Dendritic cell treated with granulocyte-macrophage colony-stimulating factor and Interleukin-4, amounts not matched to agents 40 ng/mL and 50 ng/mL, for 4 days (primary cell): ENCODE results near the gene HMGN4.
"Not testable (repeated sequence)": the region's sequence is repeated elsewhere in the genome, so short reads cannot be mapped to it uniquely, and the experiment has no call there.

Experiments used
- H3K27ac Mint-ChIP-seq: one replicate; pipeline ENCODE4 v1.8.0; 2022; ENCODE audit warnings: mild to moderate bottlenecking, mixed read lengths
- H3K27me3 Mint-ChIP-seq: one replicate; pipeline ENCODE4 v1.8.0; 2022; ENCODE audit warnings: mild to moderate bottlenecking, mixed read lengths
- H3K36me3 Mint-ChIP-seq: one replicate; pipeline ENCODE4 v1.8.0; 2022; ENCODE audit warnings: low read depth, mixed read lengths
- H3K4me1 Mint-ChIP-seq: one replicate; pipeline ENCODE4 v1.8.0; 2022; ENCODE audit warnings: low read depth, mixed read lengths
- H3K4me3 Mint-ChIP-seq: one replicate; pipeline ENCODE4 v1.8.0; 2022; ENCODE audit warnings: mild to moderate bottlenecking, moderate library complexity, mixed read lengths
- H3K9me3 Mint-ChIP-seq: one replicate; pipeline ENCODE4 v1.8.0; 2022; ENCODE audit warnings: mixed read lengths
- intact Hi-C: fragments of 100-400 bp; cut with micrococcal nuclease; formaldehyde crosslinking; loops from one replicate; pipeline ENCODE4 v1.15.0; 2022

The HMGN4 gene

DNA sequence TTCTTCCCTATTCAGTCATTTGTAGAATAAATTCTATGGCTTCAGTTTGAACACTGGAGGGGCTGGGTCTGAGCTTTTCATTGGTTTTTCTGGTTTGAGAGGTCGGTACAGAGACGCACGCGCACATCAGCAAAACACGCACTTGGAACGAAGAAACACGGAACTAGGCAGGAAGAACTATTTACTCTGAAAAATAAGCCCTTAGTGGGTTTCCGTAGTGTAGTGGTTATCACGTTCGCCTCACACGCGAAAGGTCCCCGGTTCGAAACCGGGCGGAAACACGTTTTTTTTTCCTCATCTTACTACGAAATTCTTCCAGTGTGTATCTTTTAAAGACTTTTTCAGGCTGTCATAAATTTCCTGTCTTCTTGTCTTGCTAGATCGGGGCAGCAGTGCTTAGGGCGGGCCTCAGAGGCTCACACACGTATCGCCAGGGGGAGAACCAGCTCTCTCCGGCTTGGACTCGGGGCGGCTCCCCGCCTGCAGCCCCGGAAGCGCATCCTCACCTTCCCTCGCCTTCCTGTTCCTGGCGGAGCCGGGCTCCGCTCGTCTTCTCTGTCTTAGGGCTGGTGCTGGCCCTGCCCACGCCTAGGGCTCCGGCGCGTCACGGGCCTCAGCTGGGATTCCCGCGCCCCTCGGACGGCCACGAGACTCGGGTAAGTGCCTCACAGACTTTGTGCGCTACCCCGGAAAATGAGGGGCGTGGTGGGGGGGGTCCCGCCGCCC is at the start of gene HMGN4:
TSS of gene HMGN4 (plus strand) at position 521 of the 726 bp plus-strand sequence. CDS start 6,841 bp downstream, outside the sequence.
- H3K27ac Mint-ChIP-seq: peak within 1 kb of the TSS; percentile 94
- H3K27me3 Mint-ChIP-seq: no peaks in the 10 kb centered on the region
- no peaks in the 10 kb centered on the region for H3K9me3 Mint-ChIP-seq
- peaks cover 54% of the 10 kb centered on the region for H3K4me1 Mint-ChIP-seq
- intact Hi-C loops: loop anchor here (2.0 to 5.0 kb wide), 2 partner anchors 17 to 61 kb away; no protein-coding TSS in a partner anchor
- peak within 1 kb of the TSS; percentile 84 for H3K4me3 Mint-ChIP-seq
- peaks cover 41% of the 10 kb centered on the region for H3K36me3 Mint-ChIP-seq

DNA sequence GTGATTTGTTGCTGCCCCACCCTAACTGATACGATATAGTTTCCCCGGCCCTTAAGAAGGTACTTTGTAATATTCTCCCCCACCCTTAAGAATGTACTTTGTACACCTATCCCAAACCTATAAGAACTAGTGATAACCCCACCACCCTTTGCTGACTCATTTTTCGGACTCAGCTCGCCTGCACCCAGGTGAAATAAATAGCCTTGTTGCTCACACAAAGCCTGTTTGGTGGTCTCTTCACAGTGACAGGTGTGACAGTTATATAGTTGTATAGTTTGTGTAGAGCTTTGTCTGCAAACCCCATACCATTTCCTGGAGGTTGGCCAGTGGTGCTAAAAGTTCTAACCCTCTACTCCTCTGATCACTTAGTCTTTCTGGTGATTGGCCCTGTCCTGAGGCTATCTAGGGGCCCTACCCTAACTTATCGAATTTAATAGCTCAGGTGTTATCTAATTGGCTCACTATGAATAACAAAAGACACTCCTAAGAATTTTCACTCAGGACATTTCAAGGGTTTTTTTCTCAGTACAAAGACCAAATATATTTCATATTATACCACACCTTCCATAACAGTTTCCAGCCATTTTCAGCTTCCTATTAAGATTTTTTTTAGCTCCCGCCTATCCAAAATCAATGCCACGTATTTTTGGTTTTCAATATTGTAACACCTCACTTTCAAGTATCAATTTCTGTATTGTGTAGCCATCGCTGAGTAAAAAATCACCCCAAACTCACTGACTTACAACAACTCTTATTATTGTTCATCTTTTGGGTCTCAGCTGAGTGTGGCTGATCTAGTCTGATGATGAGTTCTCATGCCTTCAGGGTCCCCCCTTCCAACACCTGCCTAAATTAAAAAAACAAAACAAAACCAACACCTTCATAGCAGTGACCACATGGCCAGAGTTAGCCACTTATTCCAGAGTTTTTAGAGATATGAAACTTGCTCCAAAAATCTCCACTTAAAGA is 47.9 kb upstream of the HMGN4 start:
- Mint-ChIP-seq H3K4me3 (no peak overlapping the region), H3K27ac (peak overlapping the region; percentile 32), H3K9me3 (peaks cover 9% of the 10 kb centered on the region), H3K27me3 (peaks cover 7% of the 10 kb centered on the region), H3K36me3 (no peaks in the 10 kb centered on the region), H3K4me1 (peaks cover 38% of the 10 kb centered on the region)
- intact Hi-C loops: loop anchor here (5.0 kb wide), 1 partner anchor 148 kb away; no protein-coding TSS in a partner anchor

DNA sequence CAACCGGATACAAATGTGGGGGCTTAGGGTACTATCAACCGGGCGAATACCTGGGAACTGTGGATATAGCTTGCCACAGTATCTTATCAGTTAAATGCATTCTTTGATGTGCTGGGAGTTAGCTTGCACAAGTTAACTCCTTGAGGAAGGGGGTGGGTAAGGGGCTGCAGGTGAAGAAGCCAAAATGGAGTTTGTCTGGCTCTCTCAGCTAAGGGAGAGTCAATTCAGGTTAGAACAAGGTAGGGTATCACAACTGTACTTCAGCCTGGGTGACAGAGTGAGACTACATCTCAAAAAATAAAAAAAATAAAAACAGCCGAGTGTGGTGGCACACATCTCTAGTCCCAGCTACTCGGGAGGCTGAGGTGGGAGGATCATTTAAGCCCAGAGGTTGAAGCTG is 46.6 kb upstream of the HMGN4 start:
- intact Hi-C loops: loop anchor here (5.0 kb wide), 1 partner anchor 149 kb away; no protein-coding TSS in a partner anchor
- no peak overlapping the region for H3K4me3 Mint-ChIP-seq
- H3K27me3 Mint-ChIP-seq: peaks cover 7% of the 10 kb centered on the region
- H3K36me3 Mint-ChIP-seq: no peaks in the 10 kb centered on the region
- H3K27ac Mint-ChIP-seq: no peak overlapping the region
- peaks cover 9% of the 10 kb centered on the region for H3K9me3 Mint-ChIP-seq
- peaks cover 36% of the 10 kb centered on the region for H3K4me1 Mint-ChIP-seq

DNA sequence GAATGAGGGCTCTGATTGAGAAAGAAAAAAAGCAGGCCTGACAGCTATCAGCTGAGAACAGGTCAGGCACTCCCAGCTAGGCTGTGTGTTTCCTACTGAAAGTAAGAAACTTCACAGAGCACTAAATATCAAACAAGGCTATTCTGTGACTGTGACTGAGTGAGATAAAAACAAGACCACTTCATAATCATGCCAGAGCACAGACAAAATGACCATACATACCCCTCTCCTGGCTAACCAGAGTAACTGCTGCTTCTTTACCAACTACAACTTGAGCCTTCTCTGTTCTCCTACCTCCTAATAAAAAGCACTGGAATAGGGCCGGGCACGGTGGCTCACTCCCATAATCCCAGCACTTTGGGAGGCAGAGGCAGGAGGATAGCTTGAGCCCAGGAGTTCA is 44.9 kb upstream of the HMGN4 start:
- H3K36me3 Mint-ChIP-seq: no peaks in the 10 kb centered on the region
- H3K4me3 Mint-ChIP-seq: no peak overlapping the region
- peaks cover 52% of the 10 kb centered on the region for H3K4me1 Mint-ChIP-seq
- peak overlapping the region; percentile 3 for H3K27ac Mint-ChIP-seq
- H3K9me3 Mint-ChIP-seq: no peaks in the 10 kb centered on the region
- peaks cover 7% of the 10 kb centered on the region for H3K27me3 Mint-ChIP-seq
- intact Hi-C loops: loop anchor here (5.0 kb wide), 1 partner anchor 151 kb away; no protein-coding TSS in a partner anchor

DNA sequence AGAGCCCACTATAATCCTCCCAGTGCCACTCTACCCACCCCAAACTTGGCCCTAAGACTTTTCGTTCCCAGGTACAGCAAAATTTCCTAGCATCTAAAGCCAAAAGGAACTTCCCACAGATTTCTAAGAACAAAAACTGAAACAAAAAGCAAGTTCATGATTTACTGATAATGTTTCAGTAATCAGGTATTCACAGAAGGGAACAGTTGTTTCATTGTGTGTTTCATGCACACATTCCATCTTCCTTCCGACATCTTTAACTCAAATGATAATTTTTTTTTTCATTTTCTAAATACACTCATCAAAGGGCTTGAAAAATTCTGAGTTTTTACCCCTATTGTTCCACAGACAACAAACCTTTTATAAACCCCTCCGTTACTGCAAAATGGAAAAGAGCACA is 44.0 kb upstream of the HMGN4 start:
- peaks cover 7% of the 10 kb centered on the region for H3K27me3 Mint-ChIP-seq
- H3K4me3 Mint-ChIP-seq: no peak overlapping the region
- H3K9me3 Mint-ChIP-seq: no peaks in the 10 kb centered on the region
- no peaks in the 10 kb centered on the region for H3K36me3 Mint-ChIP-seq
- peak overlapping the region; percentile 3 for H3K27ac Mint-ChIP-seq
- H3K4me1 Mint-ChIP-seq: peaks cover 55% of the 10 kb centered on the region
- intact Hi-C loops: loop anchor here (5.0 kb wide), 1 partner anchor 152 kb away; no protein-coding TSS in a partner anchor

DNA sequence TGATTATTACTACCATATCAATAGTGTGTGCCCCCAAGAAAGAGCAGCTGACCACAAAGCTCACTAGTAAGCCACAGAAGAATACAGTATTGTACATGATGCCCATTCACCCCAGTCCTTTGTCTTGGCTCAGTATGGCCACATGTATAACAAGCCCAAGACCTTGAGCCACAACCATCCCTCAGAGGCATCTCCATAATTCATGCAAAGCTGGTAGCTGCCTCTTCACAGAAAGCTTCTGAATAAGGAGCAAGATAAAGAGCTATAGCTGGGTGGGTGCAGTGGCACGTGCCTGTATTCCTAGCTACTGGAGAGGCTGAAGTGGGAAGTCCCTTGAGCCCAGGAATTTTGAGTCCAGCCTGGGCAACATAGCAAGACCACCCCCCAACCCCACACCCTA is 42.9 kb upstream of the HMGN4 start:
- no peak overlapping the region for H3K4me3 Mint-ChIP-seq
- H3K4me1 Mint-ChIP-seq: peaks cover 49% of the 10 kb centered on the region
- no peaks in the 10 kb centered on the region for H3K9me3 Mint-ChIP-seq
- H3K27ac Mint-ChIP-seq: no peak overlapping the region
- H3K27me3 Mint-ChIP-seq: peaks cover 13% of the 10 kb centered on the region
- no peaks in the 10 kb centered on the region for H3K36me3 Mint-ChIP-seq
- intact Hi-C loops: no loop called here

DNA sequence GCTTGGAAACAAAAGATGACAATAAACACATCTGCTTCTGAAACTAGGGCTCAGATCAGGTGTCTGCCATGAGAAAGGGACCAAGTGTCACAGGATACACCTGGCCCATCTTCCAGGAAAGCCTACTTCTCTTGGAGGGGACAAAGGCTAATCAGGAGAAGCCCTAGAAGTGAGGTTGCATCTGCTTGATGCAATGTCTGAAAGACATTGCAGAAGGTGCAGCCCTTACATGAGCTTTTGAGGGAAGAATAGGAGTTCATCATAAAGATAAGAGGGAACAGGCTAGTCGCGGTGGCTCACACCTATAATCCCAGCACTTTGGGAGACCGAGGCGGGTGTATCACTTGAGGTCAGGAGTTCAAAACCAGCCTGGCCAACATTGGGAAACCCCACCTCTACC is 40.6 kb upstream of the HMGN4 start:
- Mint-ChIP-seq H3K9me3 (no peaks in the 10 kb centered on the region), H3K4me1 (peaks cover 52% of the 10 kb centered on the region), H3K36me3 (no peaks in the 10 kb centered on the region), H3K27me3 (peaks cover 32% of the 10 kb centered on the region), H3K27ac (no peak overlapping the region), H3K4me3 (no peak overlapping the region)
- intact Hi-C loops: no loop called here

DNA sequence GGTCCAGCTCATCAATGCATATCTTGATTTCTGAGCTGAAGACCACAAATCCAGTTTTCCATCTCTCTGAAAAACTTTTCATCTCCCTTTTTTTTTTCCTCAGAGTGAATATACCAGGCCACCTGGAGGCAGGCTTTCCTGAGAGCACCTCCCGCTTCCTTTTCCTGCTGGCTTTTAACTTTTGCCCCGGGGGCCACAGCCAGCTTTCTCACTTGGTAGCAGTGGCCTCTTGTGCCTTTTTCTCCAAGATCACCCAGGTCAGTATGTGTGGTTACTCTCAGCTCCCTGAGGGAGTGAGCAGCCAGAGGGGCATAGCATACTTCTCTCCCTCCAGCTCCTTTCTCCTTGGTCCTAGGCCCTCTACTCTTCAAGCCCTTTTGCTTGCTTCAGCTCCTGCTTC is 38.1 kb upstream of the HMGN4 start, which contains the start of gene BTN1A1:
TSS of gene BTN1A1 (plus strand) at position 202 of the 400 bp plus-strand sequence. CDS start 984 bp downstream, outside the sequence.
- H3K9me3 Mint-ChIP-seq: no peaks in the 10 kb centered on the region
- H3K27ac Mint-ChIP-seq: no peak within 1 kb of the TSS
- no peak within 1 kb of the TSS for H3K4me3 Mint-ChIP-seq
- no peaks in the 10 kb centered on the region for H3K36me3 Mint-ChIP-seq
- peaks cover 30% of the 10 kb centered on the region for H3K4me1 Mint-ChIP-seq
- intact Hi-C loops: no loop called here
- peaks cover 34% of the 10 kb centered on the region for H3K27me3 Mint-ChIP-seq

DNA sequence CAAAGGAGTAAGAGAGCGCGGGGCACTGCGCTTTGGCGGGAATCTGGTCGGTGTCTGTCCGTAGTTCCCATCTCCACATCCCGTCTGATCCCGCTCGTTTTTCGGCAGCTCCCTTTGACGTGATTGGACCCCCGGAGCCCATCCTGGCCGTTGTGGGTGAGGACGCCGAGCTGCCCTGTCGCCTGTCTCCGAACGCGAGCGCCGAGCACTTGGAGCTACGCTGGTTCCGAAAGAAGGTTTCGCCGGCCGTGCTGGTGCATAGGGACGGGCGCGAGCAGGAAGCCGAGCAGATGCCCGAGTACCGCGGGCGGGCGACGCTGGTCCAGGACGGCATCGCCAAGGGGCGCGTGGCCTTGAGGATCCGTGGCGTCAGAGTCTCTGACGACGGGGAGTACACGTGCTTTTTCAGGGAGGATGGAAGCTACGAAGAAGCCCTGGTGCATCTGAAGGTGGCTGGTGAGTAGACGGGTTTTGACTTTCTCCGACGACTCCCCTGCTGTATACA is 36.6 kb upstream of the HMGN4 start:
- Mint-ChIP-seq H3K36me3 (no peaks in the 10 kb centered on the region), H3K9me3 (no peaks in the 10 kb centered on the region), H3K27me3 (peaks cover 34% of the 10 kb centered on the region)

DNA sequence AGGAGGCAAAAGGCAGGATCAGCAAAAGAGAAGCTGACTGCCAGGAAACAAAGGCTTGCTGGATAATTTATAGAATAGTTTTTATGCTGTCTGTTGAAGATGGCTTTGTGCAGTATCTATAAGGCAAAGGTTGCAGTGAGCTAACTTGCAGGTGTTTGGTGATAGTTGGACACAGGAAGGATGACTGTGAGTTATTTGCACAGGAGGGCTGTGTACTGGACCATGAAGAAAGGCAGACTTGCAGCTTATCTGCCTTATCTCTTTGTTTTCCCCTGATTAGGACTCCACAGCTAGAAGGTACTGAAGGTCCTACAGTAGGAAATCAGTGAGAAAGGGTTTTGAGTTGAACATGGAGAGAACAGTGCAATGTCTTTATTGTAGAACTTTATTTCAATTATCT is 36.0 kb upstream of the HMGN4 start:
- Mint-ChIP-seq H3K4me3 (no peak overlapping the region), H3K27me3 (peaks cover 34% of the 10 kb centered on the region), H3K36me3 (no peaks in the 10 kb centered on the region), H3K4me1 (peaks cover 30% of the 10 kb centered on the region), H3K27ac (no peak overlapping the region), H3K9me3 (no peaks in the 10 kb centered on the region)
- intact Hi-C loops: no loop called here

More for the DNA sequence above, 36.6 kb upstream of the HMGN4 start:
- peaks cover 37% of the 10 kb centered on the region for H3K4me1 Mint-ChIP-seq
- intact Hi-C loops: no loop called here
- H3K4me3 Mint-ChIP-seq: peak overlapping the region; percentile 61
- H3K27ac Mint-ChIP-seq: peak overlapping the region; percentile 7

DNA sequence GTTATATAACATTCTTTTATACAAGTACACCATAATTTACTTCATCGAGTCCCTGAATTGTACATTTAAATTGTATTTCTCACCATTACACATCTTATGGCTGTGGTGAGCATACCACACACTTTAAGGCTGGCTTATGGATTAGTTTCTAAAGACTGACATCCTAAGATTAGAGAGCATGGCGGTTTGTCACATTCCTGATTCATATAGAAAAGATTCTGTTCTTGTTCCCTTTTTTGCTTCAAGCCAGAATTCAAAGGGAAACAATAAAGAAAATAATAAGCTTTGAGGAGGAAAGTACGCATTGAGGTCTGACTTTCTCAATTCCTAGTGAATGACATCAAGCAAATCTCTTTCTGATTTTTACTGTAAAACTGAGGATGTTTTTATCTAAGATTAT is 35.5 kb upstream of the HMGN4 start:
- H3K36me3 Mint-ChIP-seq: no peaks in the 10 kb centered on the region
- peaks cover 34% of the 10 kb centered on the region for H3K27me3 Mint-ChIP-seq
- H3K27ac Mint-ChIP-seq: no peak overlapping the region
- no peaks in the 10 kb centered on the region for H3K9me3 Mint-ChIP-seq
- H3K4me3 Mint-ChIP-seq: no peak overlapping the region
- peaks cover 26% of the 10 kb centered on the region for H3K4me1 Mint-ChIP-seq
- intact Hi-C loops: no loop called here

DNA sequence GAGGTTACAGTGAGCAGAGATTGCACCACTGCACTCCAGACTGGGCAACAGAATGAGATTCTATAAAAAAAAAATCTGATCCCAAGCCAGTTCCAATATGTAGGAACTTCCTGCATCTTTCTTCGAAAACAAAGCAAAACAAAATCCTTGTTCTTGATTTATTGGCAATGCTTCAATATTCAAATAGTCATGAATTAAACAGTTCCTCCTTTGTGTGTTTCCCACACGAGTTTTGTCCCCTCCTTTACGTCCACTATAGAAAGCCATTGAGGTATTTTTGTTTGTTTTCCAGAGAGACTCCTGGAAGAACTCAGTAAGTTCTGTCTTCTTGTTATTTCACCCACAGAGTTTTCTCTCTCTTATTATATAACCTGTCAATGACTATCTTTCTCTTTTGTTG is 30.5 kb upstream of the HMGN4 start:
- Mint-ChIP-seq H3K27ac (no peak overlapping the region), H3K9me3 (no peaks in the 10 kb centered on the region), H3K27me3 (peaks cover 15% of the 10 kb centered on the region)

DNA sequence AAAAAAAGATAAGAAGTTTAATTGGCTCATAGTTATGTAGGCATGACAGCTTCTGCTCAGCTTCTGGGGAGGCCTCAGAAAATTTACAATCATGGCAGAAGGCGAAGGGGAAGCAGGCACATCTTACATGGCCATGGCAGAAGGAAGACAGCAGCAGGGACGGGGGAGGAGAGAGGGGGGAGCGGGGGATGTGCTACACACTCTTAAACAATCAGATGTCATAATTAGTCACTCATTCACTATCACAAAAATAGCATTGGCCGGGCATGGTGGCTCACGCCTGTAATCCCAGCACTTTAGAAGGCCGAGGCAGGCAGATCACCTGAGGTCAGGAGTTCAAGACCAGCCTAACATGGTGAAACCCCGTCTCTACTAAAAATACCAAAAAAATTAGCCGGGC is 27.1 kb upstream of the HMGN4 start:
- H3K9me3 Mint-ChIP-seq, intact Hi-C loops, H3K27ac Mint-ChIP-seq, H3K4me1 Mint-ChIP-seq, H3K4me3 Mint-ChIP-seq, H3K27me3 Mint-ChIP-seq, H3K36me3 Mint-ChIP-seq: not testable (repeated sequence)

More for the DNA sequence above, 30.5 kb upstream of the HMGN4 start:
- no peaks in the 10 kb centered on the region for H3K36me3 Mint-ChIP-seq
- intact Hi-C loops: no loop called here
- H3K4me1 Mint-ChIP-seq: peaks cover 7% of the 10 kb centered on the region
- H3K4me3 Mint-ChIP-seq: no peak overlapping the region

DNA sequence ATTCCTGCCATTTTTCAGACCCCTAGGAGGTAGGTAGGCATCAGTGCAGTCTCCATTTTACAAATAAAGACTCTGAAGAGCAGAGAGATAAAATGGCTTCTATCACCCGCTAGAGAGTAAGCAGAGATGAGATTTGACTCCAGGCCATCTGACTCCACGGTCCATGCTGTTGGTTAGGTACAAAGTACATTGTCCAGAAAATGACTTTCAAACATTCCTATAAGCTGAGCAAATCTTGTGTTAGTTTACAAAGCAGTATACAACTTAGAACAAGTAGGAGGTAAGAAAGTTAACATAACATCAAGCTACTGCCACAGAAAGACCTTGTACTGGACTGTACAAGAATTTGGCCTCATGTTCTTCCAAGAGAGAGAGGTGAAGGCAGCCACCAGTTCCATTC is 23.2 kb upstream of the HMGN4 start:
- peaks cover under 1% of the 10 kb centered on the region for H3K27me3 Mint-ChIP-seq
- intact Hi-C loops: no loop called here
- H3K4me1 Mint-ChIP-seq: no peaks in the 10 kb centered on the region
- H3K36me3 Mint-ChIP-seq: no peaks in the 10 kb centered on the region
- no peak overlapping the region for H3K27ac Mint-ChIP-seq
- no peaks in the 10 kb centered on the region for H3K9me3 Mint-ChIP-seq
- H3K4me3 Mint-ChIP-seq: no peak overlapping the region
